ENCODE data around the gene MAP10.

GRCh38 chr1:232786845-232787455 is 18.3 kb upstream of the MAP10 start:
- TF ChIP-seq, protein P1, sequence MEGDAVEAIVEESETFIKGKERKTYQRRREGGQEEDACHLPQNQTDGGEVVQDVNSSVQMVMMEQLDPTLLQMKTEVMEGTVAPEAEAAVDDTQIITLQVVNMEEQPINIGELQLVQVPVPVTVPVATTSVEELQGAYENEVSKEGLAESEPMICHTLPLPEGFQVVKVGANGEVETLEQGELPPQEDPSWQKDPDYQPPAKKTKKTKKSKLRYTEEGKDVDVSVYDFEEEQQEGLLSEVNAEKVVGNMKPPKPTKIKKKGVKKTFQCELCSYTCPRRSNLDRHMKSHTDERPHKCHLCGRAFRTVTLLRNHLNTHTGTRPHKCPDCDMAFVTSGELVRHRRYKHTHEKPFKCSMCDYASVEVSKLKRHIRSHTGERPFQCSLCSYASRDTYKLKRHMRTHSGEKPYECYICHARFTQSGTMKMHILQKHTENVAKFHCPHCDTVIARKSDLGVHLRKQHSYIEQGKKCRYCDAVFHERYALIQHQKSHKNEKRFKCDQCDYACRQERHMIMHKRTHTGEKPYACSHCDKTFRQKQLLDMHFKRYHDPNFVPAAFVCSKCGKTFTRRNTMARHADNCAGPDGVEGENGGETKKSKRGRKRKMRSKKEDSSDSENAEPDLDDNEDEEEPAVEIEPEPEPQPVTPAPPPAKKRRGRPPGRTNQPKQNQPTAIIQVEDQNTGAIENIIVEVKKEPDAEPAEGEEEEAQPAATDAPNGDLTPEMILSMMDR (IDR thresholded peaks at IDR 0.05) = no peak
- no peak for TF ChIP-seq POLR2A (IDR thresholded peaks at IDR 0.05)

Data from esophagus squamous epithelium (tissue), 4 donors.